SK-N-MC (cell line): Measurements from ENCODE around the gene GPC3.

Experiments used
- EZH2 ChIP-seq: fragments of 200-600 bp; sonication (generic); IDR thresholded peaks from one replicate; pipeline ENCODE4 v1.6.1; 2017; ENCODE audit warnings: antibody characterized with exemption
- FOXP2 ChIP-seq: optimal IDR thresholded peaks from 2 replicates; pipeline ENCODE3; 2011; ENCODE audit warnings: mild to moderate bottlenecking, moderate library complexity; ENCODE audit not compliant: insufficient read depth; ENCODE audit errors: extremely low read length, control extremely low read depth
- POLR2AphosphoS5 ChIP-seq: IDR thresholded peaks from 2 replicates; pipeline ENCODE4 v1.6.1; 2012; ENCODE audit warnings: mild to moderate bottlenecking, low read depth, low read length, borderline replicate concordance

- no peak for TF ChIP-seq EZH2
- no peak for TF ChIP-seq POLR2AphosphoS5
- no peak for TF ChIP-seq FOXP2
Observed at GRCh38 chrX:133818019-133818418, 167.4 kb downstream of the GPC3 start.
